Vagina (tissue), 2 donors: ENCODE data around the gene ATF5. TPM values are rescaled to one million over a fixed set of nuclear protein-coding genes. Genes with fewer than 3 reads are reported as not detected.

Experiments used
- DNase-seq, 2 donors: peaks; one replicate each; pipeline ENCODE4 v3.0.0-alpha.2; 2017; ENCODE audit errors: extremely low spot score in 2 of 2
- H3K27ac ChIP-seq: fragments of 200-600 bp; sonication (generic); one replicate; pipeline ENCODE4 v1.5.1; 2019
- H3K27me3 ChIP-seq: fragments of 200-600 bp; sonication (generic); one replicate; pipeline ENCODE4 v1.5.1; 2019
- H3K36me3 ChIP-seq, 2 donors: fragments of 200-600 bp; sonication (generic); one replicate each; pipeline ENCODE4 v1.5.1; 2017 to 2019
- H3K4me1 ChIP-seq: fragments of 200-600 bp; sonication (generic); one replicate; pipeline ENCODE4 v1.5.1; 2019
- H3K4me3 ChIP-seq, 2 donors: fragments of 200-600 bp; sonication (generic); 1 replicate in 1 of 2; 2 replicates in 1 of 2; pipeline ENCODE4 v1.5.1; 2016 to 2019
- H3K9me3 ChIP-seq: fragments of 200-600 bp; sonication (generic); one replicate; pipeline ENCODE4 v1.5.1; 2019
- POLR2A ChIP-seq, 2 donors: fragments of 450-650 bp; IDR thresholded peaks; one replicate each; pipeline ENCODE4 v1.6.1; 2017; ENCODE audit warnings: antibody characterized with exemption in 2 of 2, mild to moderate bottlenecking in 2 of 2, moderate library complexity in 2 of 2
- POLR2AphosphoS5 ChIP-seq, 2 donors: sonication (generic); formaldehyde crosslinking; IDR thresholded peaks; one replicate each; pipeline ENCODE4 v1.9.0; 2017; ENCODE audit warnings: antibody characterized with exemption in 2 of 2, mild to moderate bottlenecking in 2 of 2, low read depth in 1 of 2; ENCODE audit not compliant: insufficient read depth in 1 of 2
- intact Hi-C: fragments of 100-400 bp; cut with DNase I; formaldehyde crosslinking; loops from one replicate; pipeline ENCODE4 v1.15.1; 2023
- total RNA-seq: library from RNA; depleted of rRNA; stranded (reverse); fragments of >200 nt; gene quantifications from one replicate; pipeline ENCODE4 v1.2.3, GENCODE V29; 2016
- TF ChIP-seq, protein P1 (sequence below), 3 experiments: fragments of 450-650 bp in 2 of 3; fragments of 200-600 bp in 1 of 3; sonication (generic) in 1 of 3; IDR thresholded peaks; one replicate each; pipeline ENCODE4 v1.5.1; 2017 to 2019; ENCODE audit warnings: antibody characterized with exemption in 3 of 3, mild to moderate bottlenecking in 2 of 3, moderate library complexity in 2 of 3

ATF5 gene
- total RNA-seq, 1 donor from 2014 or later = 5.6 TPM

DNA sequence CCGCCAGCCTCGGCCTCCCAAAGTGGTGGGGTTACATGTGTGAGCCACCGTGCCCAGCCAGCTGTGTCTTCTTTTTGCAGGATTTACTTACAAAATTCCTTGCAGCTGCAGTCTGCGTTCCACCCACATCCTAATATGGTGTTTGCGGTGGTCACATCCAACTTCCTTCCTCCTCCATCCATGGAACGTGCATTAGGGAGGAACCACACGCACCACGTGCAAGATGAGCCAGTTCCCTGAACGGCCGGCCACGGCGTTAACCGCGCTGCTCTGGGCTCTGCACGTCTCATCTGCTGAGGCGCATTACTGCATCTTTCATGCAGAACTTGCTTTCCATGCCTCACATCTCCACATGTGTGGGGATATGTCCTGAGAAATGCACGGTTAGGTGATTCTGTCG lies 45.0 kb downstream of the ATF5 start:
- H3K36me3 ChIP-seq = peaks cover 7 to 29% of the 10 kb centered on the region in 2 donors

DNA sequence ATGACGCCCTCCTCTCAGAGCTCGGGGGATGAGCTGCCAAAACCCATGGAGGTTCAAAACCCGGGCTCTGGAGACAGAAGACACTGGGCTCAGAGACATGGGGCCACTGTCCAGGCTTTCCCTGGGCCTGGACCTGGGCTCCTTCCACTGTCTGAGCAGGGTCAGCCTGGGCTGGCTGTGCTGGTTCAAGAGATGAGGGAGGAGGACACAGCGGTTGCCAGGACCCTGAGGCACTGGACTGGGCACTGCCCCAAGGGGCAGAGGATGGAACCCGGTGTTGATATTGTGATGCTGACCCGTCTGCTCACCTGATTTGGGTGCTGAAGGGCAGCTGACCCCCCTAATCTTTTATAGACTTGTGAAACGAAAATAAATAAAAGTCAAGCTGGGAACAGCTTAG lies 46.0 kb downstream of the ATF5 start:
- no peaks in the 10 kb centered on the region for H3K9me3 ChIP-seq
- H3K4me3 ChIP-seq = no peak overlapping the region
- no peaks in the 10 kb centered on the region for H3K27me3 ChIP-seq
- H3K36me3 ChIP-seq = peaks cover 7 to 31% of the 10 kb centered on the region in 2 donors
- intact Hi-C loops = no loop called here
- H3K27ac ChIP-seq = no peak overlapping the region
- DNase-seq = no peak
- TF ChIP-seq POLR2A (IDR thresholded peaks at IDR 0.05) = no peak
- TF ChIP-seq POLR2AphosphoS5 (IDR thresholded peaks at IDR 0.05; ENCODE audit: insufficient read depth in 1 of 2, low read depth in 1 of 2) = no peak
- TF ChIP-seq, protein P1, sequence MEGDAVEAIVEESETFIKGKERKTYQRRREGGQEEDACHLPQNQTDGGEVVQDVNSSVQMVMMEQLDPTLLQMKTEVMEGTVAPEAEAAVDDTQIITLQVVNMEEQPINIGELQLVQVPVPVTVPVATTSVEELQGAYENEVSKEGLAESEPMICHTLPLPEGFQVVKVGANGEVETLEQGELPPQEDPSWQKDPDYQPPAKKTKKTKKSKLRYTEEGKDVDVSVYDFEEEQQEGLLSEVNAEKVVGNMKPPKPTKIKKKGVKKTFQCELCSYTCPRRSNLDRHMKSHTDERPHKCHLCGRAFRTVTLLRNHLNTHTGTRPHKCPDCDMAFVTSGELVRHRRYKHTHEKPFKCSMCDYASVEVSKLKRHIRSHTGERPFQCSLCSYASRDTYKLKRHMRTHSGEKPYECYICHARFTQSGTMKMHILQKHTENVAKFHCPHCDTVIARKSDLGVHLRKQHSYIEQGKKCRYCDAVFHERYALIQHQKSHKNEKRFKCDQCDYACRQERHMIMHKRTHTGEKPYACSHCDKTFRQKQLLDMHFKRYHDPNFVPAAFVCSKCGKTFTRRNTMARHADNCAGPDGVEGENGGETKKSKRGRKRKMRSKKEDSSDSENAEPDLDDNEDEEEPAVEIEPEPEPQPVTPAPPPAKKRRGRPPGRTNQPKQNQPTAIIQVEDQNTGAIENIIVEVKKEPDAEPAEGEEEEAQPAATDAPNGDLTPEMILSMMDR (IDR thresholded peaks at IDR 0.05) = no peak
- no peaks in the 10 kb centered on the region for H3K4me1 ChIP-seq

More for the DNA sequence above, 45.0 kb downstream of the ATF5 start:
- DNase-seq = no peak
- TF ChIP-seq POLR2A (IDR thresholded peaks at IDR 0.05) = no peak
- Histone ChIP-seq H3K9me3 (no peaks in the 10 kb centered on the region), H3K27me3 (no peaks in the 10 kb centered on the region), H3K27ac (no peak overlapping the region), H3K4me1 (no peaks in the 10 kb centered on the region), H3K4me3 (no peak overlapping the region)
- intact Hi-C loops = no loop called here

DNA sequence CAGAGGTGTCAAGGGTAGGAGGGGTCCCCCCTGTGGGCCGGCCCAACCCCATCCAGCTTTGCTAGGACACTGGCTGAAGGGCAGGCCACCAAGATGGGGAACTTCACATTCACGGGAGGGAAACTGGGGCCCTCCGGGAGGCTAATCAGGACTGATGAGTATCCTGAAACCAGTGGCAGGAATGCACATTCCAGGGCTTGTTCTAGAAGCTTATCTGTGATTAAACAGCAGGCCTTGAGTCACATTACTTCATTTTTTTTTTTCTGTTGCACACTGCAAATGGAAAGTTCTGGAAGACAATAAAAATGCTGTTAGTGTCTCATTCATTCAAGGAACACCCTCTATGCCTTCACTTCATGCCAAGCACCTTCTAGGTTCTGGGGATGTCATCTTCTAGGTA lies 47.5 kb downstream of the ATF5 start:
- Histone ChIP-seq H3K27me3 (no peaks in the 10 kb centered on the region), H3K4me3 (no peak overlapping the region), H3K27ac (no peak overlapping the region), H3K9me3 (no peaks in the 10 kb centered on the region), H3K4me1 (no peaks in the 10 kb centered on the region), H3K36me3 (peaks cover 7 to 32% of the 10 kb centered on the region in 2 donors)
- intact Hi-C loops = no loop called here
- TF ChIP-seq, protein P1 (IDR thresholded peaks at IDR 0.05) = no peak
- TF ChIP-seq POLR2A (IDR thresholded peaks at IDR 0.05) = no peak
- no peak for TF ChIP-seq POLR2AphosphoS5 (IDR thresholded peaks at IDR 0.05; ENCODE audit: insufficient read depth in 1 of 2, low read depth in 1 of 2)
- no peak for DNase-seq

DNA sequence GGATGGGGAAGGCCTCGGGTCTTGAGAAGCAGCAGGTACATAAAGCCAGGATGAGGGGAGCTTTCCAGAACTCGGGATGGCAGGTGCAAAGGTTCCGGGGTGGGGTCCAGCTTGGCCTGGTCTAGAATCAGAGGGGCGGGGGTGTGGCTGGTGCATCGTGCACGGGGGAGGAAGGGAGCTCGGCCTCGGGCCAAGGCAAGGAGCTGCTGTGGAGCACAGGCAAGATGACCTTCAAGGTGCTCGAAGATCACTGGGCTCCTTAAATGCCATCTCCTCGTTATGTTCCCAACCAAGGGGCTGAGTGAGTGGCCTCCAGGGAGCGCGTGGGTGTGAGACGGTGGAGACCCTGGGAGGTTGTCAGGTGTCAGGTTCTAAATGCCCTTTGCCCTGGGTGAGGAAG lies 48.1 kb downstream of the ATF5 start:
- H3K27me3 ChIP-seq = no peaks in the 10 kb centered on the region
- H3K36me3 ChIP-seq = peaks cover 7 to 37% of the 10 kb centered on the region in 2 donors
- TF ChIP-seq, protein P1 (IDR thresholded peaks at IDR 0.05) = no peak
- TF ChIP-seq POLR2AphosphoS5 (IDR thresholded peaks at IDR 0.05; ENCODE audit: insufficient read depth in 1 of 2, low read depth in 1 of 2) = no peak
- no peak for TF ChIP-seq POLR2A (IDR thresholded peaks at IDR 0.05)
- H3K4me1 ChIP-seq = no peaks in the 10 kb centered on the region
- intact Hi-C loops = no loop called here
- H3K4me3 ChIP-seq = no peak overlapping the region
- H3K27ac ChIP-seq = no peak overlapping the region
- no peak for DNase-seq
- H3K9me3 ChIP-seq = no peaks in the 10 kb centered on the region

DNA sequence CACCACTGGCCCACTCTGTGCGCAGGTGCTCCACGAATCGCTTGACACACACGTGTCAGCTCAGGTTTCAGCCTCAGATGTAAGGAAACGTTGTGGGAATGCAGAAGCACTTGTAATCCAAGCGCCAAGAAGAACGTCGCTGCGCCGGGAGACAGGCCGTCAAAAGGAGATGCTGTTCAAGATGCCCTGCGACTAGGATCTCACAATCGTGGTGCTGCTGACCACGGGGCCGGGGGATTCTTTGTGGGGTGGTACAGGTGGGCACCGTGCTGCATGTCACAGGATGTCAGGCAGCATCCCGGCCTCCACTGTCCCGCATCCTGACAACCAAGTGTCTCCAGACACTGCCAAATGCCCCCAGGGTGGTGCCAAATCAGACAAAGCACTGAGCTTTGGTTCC lies 48.9 kb downstream of the ATF5 start:
- intact Hi-C loops = no loop called here
- H3K27me3 ChIP-seq = no peaks in the 10 kb centered on the region
- peaks cover 7 to 41% of the 10 kb centered on the region in 2 donors for H3K36me3 ChIP-seq
- H3K4me1 ChIP-seq = no peaks in the 10 kb centered on the region
- H3K27ac ChIP-seq = no peak overlapping the region
- no peaks in the 10 kb centered on the region for H3K9me3 ChIP-seq
- TF ChIP-seq POLR2AphosphoS5 (IDR thresholded peaks at IDR 0.05; ENCODE audit: insufficient read depth in 1 of 2, low read depth in 1 of 2) (no peak), POLR2A (IDR thresholded peaks at IDR 0.05) (no peak)
- TF ChIP-seq, protein P1 (IDR thresholded peaks at IDR 0.05) = no peak
- no peak for DNase-seq
- H3K4me3 ChIP-seq = no peak overlapping the region
